Panc1 (cell line): ENCODE results near the gene GPR15LG. TPM values are rescaled to one million over a fixed set of nuclear protein-coding genes. Genes with fewer than 3 reads are reported as not detected.

Experiments used
- ATAC-seq: fragments of 200-7000 bp; cut with Tn5 transposase; 2 replicates; pipeline ENCODE4 v1.9.1; 2020; ENCODE audit warnings: mild to moderate bottlenecking, moderate library complexity
- BruUV-seq: library from RNA; stranded (reverse); fragments of 400-500 nt; replicated peaks from 2 replicates; lab custom pipeline; 2021; lab: Mats Ljungman, UMichigan
- CTCF ChIA-PET: fragments of 300-600 bp; sonication (Branson Sonifier 250); formaldehyde crosslinking; loops from one replicate; lab custom pipeline; 2022; ENCODE audit warnings: antibody characterized with exemption; lab: Charles Lee
- POLR2A ChIA-PET: fragments of 300-600 bp; sonication (Branson Sonifier 250); formaldehyde crosslinking; loops from one replicate; lab custom pipeline; 2022; ENCODE audit warnings: antibody characterized with exemption; lab: Charles Lee
- DNase-seq: peaks from one replicate; pipeline ENCODE4 v3.0.0-alpha.2; 2010; ENCODE audit warnings: low read depth, low spot score
- H3K27ac ChIP-seq: 2 replicates; pipeline ENCODE4 v1.5.1; 2011; ENCODE audit warnings: mild to moderate bottlenecking, low read length, inconsistent platforms
- H3K27me3 ChIP-seq: fragments of 200-500 bp; sonication (Bioruptor generic); 2 replicates; pipeline ENCODE4 v1.6.0; 2014; ENCODE audit warnings: low read length, inconsistent platforms; ENCODE audit not compliant: control insufficient read depth, insufficient read depth
- H3K36me3 ChIP-seq: fragments of 200-500 bp; sonication (Bioruptor generic); 2 replicates; pipeline ENCODE4 v1.5.1; 2014; ENCODE audit warnings: inconsistent platforms, mild to moderate bottlenecking, low read length, moderate library complexity; ENCODE audit not compliant: control insufficient read depth, insufficient read depth
- H3K4me1 ChIP-seq: 2 replicates; pipeline ENCODE4 v1.5.1; 2011; ENCODE audit warnings: inconsistent platforms, mild to moderate bottlenecking, low read length, moderate library complexity; ENCODE audit not compliant: control insufficient read depth, insufficient read depth
- H3K4me3 ChIP-seq, 2 experiments: 2 replicates each; pipeline ENCODE4 v1.5.1; 2011 to 2012; ENCODE audit warnings: low read depth in 2 of 2, low read length in 2 of 2, mild to moderate bottlenecking in 2 of 2, inconsistent platforms in 1 of 2, moderate library complexity in 1 of 2
- H3K9me3 ChIP-seq: fragments of 200-500 bp; sonication (Bioruptor generic); 2 replicates; pipeline ENCODE4 v1.5.1; 2014; ENCODE audit warnings: low read depth, mild to moderate bottlenecking, inconsistent platforms, low read length, moderate library complexity; ENCODE audit not compliant: control insufficient read depth, insufficient read depth
- POLR2AphosphoS5 ChIP-seq: IDR thresholded peaks from 2 replicates; pipeline ENCODE4 v1.6.1; 2012; ENCODE audit warnings: mild to moderate bottlenecking, low read depth, low read length, moderate library complexity
- SIN3A ChIP-seq: IDR thresholded peaks from 2 replicates; pipeline ENCODE4 v1.6.1; 2012; ENCODE audit warnings: low read depth, mild to moderate bottlenecking, low read length, moderate library complexity, borderline replicate concordance; ENCODE audit not compliant: insufficient read depth
- TCF7L2 ChIP-seq: IDR thresholded peaks from 2 replicates; pipeline ENCODE4 v1.6.1; 2011; ENCODE audit warnings: mild to moderate bottlenecking, low read depth, low read length, inconsistent platforms
- in situ Hi-C: cut with HindIII; loops from 2 replicates; pipeline ENCODE4 v1.10.0; 2016; ENCODE audit warnings: low sequenced_read_pairs, low pct_unique_long_range_greater_than_20kb
- intact Hi-C: fragments of 100-400 bp; cut with micrococcal nuclease; formaldehyde crosslinking; loops from one replicate; pipeline ENCODE4 v1.10.0; 2022; ENCODE audit not compliant: unreplicated experiment
- total RNA-seq: library from RNA; stranded (reverse); gene quantifications from one replicate; pipeline ENCODE4 v1.2.1, GENCODE V29; 2021; ENCODE audit not compliant: unreplicated experiment
- TF ChIP-seq, protein P1 (sequence below): fragments of 450-650 bp; IDR thresholded peaks from 2 replicates; pipeline ENCODE4 v1.5.1; 2017; ENCODE audit warnings: mild to moderate bottlenecking
- TF ChIP-seq, protein P2 (sequence below), 2 experiments: IDR thresholded peaks; 2 replicates each; pipeline ENCODE4 v1.6.1; 2011 to 2012; ENCODE audit warnings: low read depth in 2 of 2, control low read depth in 1 of 2, low read length in 1 of 2, mild to moderate bottlenecking in 1 of 2, moderate library complexity in 1 of 2; ENCODE audit not compliant: insufficient read depth in 1 of 2

The GPR15LG gene
- total RNA-seq, 1 experiment from 2014 or later, result 0.41 TPM

- BruUV-seq, result no TSS peak
Measured at GRCh38 chr10:84224411-84225028, 50.9 kb downstream of the GPR15LG start.

GRCh38 chr10:84225427-84226173, 52.0 kb downstream of the GPR15LG start, which contains the start of gene LRIT2:
Gene LRIT2, minus strand, starts transcription at chr10:84225544. Its CDS starts 24 bp downstream, at chr10:84225520.
- ChIA-PET CTCF (no interaction called here), POLR2A (no interaction called here)
- no peak for DNase-seq
- H3K4me1 ChIP-seq, result no peaks in the 10 kb centered on the region
- ATAC-seq, result no peak
- H3K27me3 ChIP-seq, result peaks cover 22% of the 10 kb centered on the region
- H3K27ac ChIP-seq, result no peak within 1 kb of the TSS
- no TSS peak for BruUV-seq
- in situ Hi-C loops, result no loop called here
- no peaks in the 10 kb centered on the region for H3K9me3 ChIP-seq
- intact Hi-C loops, result no loop called here
- H3K4me3 ChIP-seq, result no peak within 1 kb of the TSS
- TF ChIP-seq SIN3A (no peak), POLR2AphosphoS5 (no peak), TCF7L2 (no peak)
- TF ChIP-seq, protein P1, sequence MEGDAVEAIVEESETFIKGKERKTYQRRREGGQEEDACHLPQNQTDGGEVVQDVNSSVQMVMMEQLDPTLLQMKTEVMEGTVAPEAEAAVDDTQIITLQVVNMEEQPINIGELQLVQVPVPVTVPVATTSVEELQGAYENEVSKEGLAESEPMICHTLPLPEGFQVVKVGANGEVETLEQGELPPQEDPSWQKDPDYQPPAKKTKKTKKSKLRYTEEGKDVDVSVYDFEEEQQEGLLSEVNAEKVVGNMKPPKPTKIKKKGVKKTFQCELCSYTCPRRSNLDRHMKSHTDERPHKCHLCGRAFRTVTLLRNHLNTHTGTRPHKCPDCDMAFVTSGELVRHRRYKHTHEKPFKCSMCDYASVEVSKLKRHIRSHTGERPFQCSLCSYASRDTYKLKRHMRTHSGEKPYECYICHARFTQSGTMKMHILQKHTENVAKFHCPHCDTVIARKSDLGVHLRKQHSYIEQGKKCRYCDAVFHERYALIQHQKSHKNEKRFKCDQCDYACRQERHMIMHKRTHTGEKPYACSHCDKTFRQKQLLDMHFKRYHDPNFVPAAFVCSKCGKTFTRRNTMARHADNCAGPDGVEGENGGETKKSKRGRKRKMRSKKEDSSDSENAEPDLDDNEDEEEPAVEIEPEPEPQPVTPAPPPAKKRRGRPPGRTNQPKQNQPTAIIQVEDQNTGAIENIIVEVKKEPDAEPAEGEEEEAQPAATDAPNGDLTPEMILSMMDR, result no peak
- TF ChIP-seq, protein P2, sequence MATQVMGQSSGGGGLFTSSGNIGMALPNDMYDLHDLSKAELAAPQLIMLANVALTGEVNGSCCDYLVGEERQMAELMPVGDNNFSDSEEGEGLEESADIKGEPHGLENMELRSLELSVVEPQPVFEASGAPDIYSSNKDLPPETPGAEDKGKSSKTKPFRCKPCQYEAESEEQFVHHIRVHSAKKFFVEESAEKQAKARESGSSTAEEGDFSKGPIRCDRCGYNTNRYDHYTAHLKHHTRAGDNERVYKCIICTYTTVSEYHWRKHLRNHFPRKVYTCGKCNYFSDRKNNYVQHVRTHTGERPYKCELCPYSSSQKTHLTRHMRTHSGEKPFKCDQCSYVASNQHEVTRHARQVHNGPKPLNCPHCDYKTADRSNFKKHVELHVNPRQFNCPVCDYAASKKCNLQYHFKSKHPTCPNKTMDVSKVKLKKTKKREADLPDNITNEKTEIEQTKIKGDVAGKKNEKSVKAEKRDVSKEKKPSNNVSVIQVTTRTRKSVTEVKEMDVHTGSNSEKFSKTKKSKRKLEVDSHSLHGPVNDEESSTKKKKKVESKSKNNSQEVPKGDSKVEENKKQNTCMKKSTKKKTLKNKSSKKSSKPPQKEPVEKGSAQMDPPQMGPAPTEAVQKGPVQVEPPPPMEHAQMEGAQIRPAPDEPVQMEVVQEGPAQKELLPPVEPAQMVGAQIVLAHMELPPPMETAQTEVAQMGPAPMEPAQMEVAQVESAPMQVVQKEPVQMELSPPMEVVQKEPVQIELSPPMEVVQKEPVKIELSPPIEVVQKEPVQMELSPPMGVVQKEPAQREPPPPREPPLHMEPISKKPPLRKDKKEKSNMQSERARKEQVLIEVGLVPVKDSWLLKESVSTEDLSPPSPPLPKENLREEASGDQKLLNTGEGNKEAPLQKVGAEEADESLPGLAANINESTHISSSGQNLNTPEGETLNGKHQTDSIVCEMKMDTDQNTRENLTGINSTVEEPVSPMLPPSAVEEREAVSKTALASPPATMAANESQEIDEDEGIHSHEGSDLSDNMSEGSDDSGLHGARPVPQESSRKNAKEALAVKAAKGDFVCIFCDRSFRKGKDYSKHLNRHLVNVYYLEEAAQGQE (IDR thresholded peaks at IDR 0.05; ENCODE audit: insufficient read depth in 1 of 2, low read depth in 2 of 2, low read length in 1 of 2), result no peak
- H3K36me3 ChIP-seq, result no peaks in the 10 kb centered on the region; the same call in 1 of the 2 replicates

More at GRCh38 chr10:84224411-84225028, 50.9 kb downstream of the GPR15LG start:
- intact Hi-C loops (no loop called here), in situ Hi-C loops (no loop called here)
- no peak overlapping the region for H3K27ac ChIP-seq
- H3K4me3 ChIP-seq, result no peak overlapping the region
- ATAC-seq, result no peak
- H3K36me3 ChIP-seq, result no peaks in the 10 kb centered on the region; the same call in 1 of the 2 replicates
- H3K9me3 ChIP-seq, result no peaks in the 10 kb centered on the region
- no peaks in the 10 kb centered on the region for H3K4me1 ChIP-seq
- DNase-seq, result no peak
- peaks cover 19% of the 10 kb centered on the region for H3K27me3 ChIP-seq
- CTCF ChIA-PET, result no interaction called here
- TF ChIP-seq, protein P1, result no peak
- TF ChIP-seq, protein P2 (IDR thresholded peaks at IDR 0.05; ENCODE audit: insufficient read depth in 1 of 2, low read depth in 2 of 2, low read length in 1 of 2), result peak; percentile 91
- POLR2A ChIA-PET, result no interaction called here
